OCI-LY1 (cell line): Measurements from ENCODE around the gene TRAPPC12.

Experiments used
- H2AFZ ChIP-seq: fragments of 200-600 bp; sonication (generic), shearing (Covaris generic); 2 replicates; pipeline ENCODE4 v1.6.0; 2014; ENCODE audit warnings: antibody characterized with exemption, mild to moderate bottlenecking, low read length
- H3F3A ChIP-seq: fragments of 200-600 bp; sonication (generic), shearing (Covaris generic); 2 replicates; pipeline ENCODE4 v1.6.0; 2014; ENCODE audit warnings: mild to moderate bottlenecking, antibody characterized with exemption, low read length, moderate library complexity; ENCODE audit not compliant: insufficient read depth
- H3K27ac ChIP-seq: fragments of 200-600 bp; sonication (generic); 2 replicates; pipeline ENCODE4 v1.5.1; 2014; ENCODE audit warnings: low read length, mixed run types, mild to moderate bottlenecking, low read depth; ENCODE audit not compliant: poor library complexity, severe bottlenecking
- H3K27me3 ChIP-seq: fragments of 200-600 bp; sonication (generic); 2 replicates; pipeline ENCODE4 v1.6.0; 2014; ENCODE audit warnings: antibody characterized with exemption, mild to moderate bottlenecking, low read length, moderate library complexity; ENCODE audit not compliant: insufficient read depth
- H3K36me3 ChIP-seq: fragments of 200-600 bp; sonication (generic); 2 replicates; pipeline ENCODE4 v1.6.1; 2014; ENCODE audit warnings: mild to moderate bottlenecking, antibody characterized with exemption, low read length, moderate library complexity, mixed read lengths; ENCODE audit not compliant: insufficient read depth
- H3K4me1 ChIP-seq: fragments of 200-600 bp; sonication (generic); 2 replicates; pipeline ENCODE4 v1.5.1; 2014; ENCODE audit warnings: mild to moderate bottlenecking, low read length, moderate library complexity; ENCODE audit not compliant: insufficient read depth, severe bottlenecking
- H3K4me2 ChIP-seq: fragments of 200-600 bp; sonication (generic), shearing (Covaris generic); 2 replicates; pipeline ENCODE4 v1.6.1; 2014; ENCODE audit warnings: low read length
- H3K4me3 ChIP-seq: fragments of 200-600 bp; sonication (generic); 2 replicates; pipeline ENCODE4 v1.5.1; 2014; ENCODE audit warnings: low read length, low read depth, mild to moderate bottlenecking, mixed read lengths; ENCODE audit not compliant: poor library complexity, severe bottlenecking
- H3K79me2 ChIP-seq: fragments of 200-600 bp; shearing (Covaris generic); 2 replicates; pipeline ENCODE4 v1.6.1; 2016; ENCODE audit warnings: mixed run types, low read length, mixed read lengths; ENCODE audit not compliant: insufficient read depth
- H3K9ac ChIP-seq: fragments of 200-600 bp; sonication (generic), shearing (Covaris generic); 2 replicates; pipeline ENCODE4 v1.6.1; 2014; ENCODE audit warnings: mild to moderate bottlenecking, low read length, mixed read lengths
- H3K9me2 ChIP-seq: fragments of 200-600 bp; sonication (generic), shearing (Covaris generic); 2 replicates; pipeline ENCODE4 v1.6.1; 2014; ENCODE audit warnings: low read depth, mild to moderate bottlenecking, low read length, mixed read lengths
- H3K9me3 ChIP-seq: fragments of 200-600 bp; shearing (Covaris generic); 2 replicates; pipeline ENCODE4 v1.6.1; 2014; ENCODE audit warnings: low read length, mixed read lengths
- H4K20me1 ChIP-seq: fragments of 200-600 bp; sonication (generic), shearing (Covaris generic); 2 replicates; pipeline ENCODE4 v1.6.0; 2016; ENCODE audit warnings: mild to moderate bottlenecking, low read length; ENCODE audit not compliant: insufficient read depth
- CTCF ChIP-seq: fragments of 200-600 bp; sonication (generic), shearing (Covaris generic); IDR thresholded peaks from 2 replicates; pipeline ENCODE4 v1.5.1; 2017; ENCODE audit warnings: mild to moderate bottlenecking, antibody characterized with exemption, low read length, moderate library complexity, mixed read lengths
- EZH2 ChIP-seq: fragments of 200-600 bp; sonication (generic), shearing (Covaris generic); IDR thresholded peaks from 2 replicates; pipeline ENCODE4 v1.8.0; 2017; ENCODE audit warnings: borderline replicate concordance, mixed run types, mild to moderate bottlenecking, antibody characterized with exemption, low read length, moderate library complexity, mixed read lengths

The TRAPPC12 gene

GRCh38 chr2:3432693-3433338 is 53.3 kb downstream of the TRAPPC12 start:
- Histone ChIP-seq H2AFZ (no peak overlapping the region), H3F3A (no peaks in the 10 kb centered on the region), H3K36me3 (peaks cover 32% of the 10 kb centered on the region; the same call in 1 of the 2 replicates), H3K4me2 (peak overlapping the region; percentile 27; the same call in 1 of the 2 replicates), H3K9ac (peak overlapping the region; percentile 28; the same call in 1 of the 2 replicates), H3K9me2 (no peaks in the 10 kb centered on the region), H3K9me3 (no peaks in the 10 kb centered on the region), H3K4me1 (peaks cover 18% of the 10 kb centered on the region), H4K20me1 (no peaks in the 10 kb centered on the region), H3K27me3 (no peaks in the 10 kb centered on the region), H3K27ac (peak overlapping the region; percentile 65), H3K79me2 (no peaks in the 10 kb centered on the region), H3K4me3 (no peak overlapping the region)
- TF ChIP-seq CTCF (no peak), EZH2 (no peak)

- Histone ChIP-seq H3K4me3 (no peak overlapping the region), H3K9me3 (no peaks in the 10 kb centered on the region), H3K9ac (peak overlapping the region; percentile 28; the same call in 1 of the 2 replicates), H3K27ac (peak overlapping the region; percentile 65), H3K79me2 (no peaks in the 10 kb centered on the region), H3F3A (no peaks in the 10 kb centered on the region), H4K20me1 (no peaks in the 10 kb centered on the region), H3K4me1 (peaks cover 18% of the 10 kb centered on the region), H3K9me2 (no peaks in the 10 kb centered on the region), H2AFZ (no peak overlapping the region), H3K27me3 (no peaks in the 10 kb centered on the region), H3K36me3 (peaks cover 32% of the 10 kb centered on the region; the same call in 1 of the 2 replicates), H3K4me2 (peak overlapping the region; percentile 27; the same call in 1 of the 2 replicates)
- TF ChIP-seq CTCF (no peak), EZH2 (no peak)
Measured at GRCh38 chr2:3433339-3433699, 53.8 kb downstream of the TRAPPC12 start.

GRCh38 chr2:3433776-3434400 is 54.4 kb downstream of the TRAPPC12 start:
- Histone ChIP-seq H3K9me2 (no peaks in the 10 kb centered on the region), H3K9me3 (no peaks in the 10 kb centered on the region), H3K4me2 (no peak overlapping the region; the same call in 1 of the 2 replicates), H3K9ac (no peak overlapping the region; the same call in 1 of the 2 replicates), H3K4me1 (peaks cover 18% of the 10 kb centered on the region), H3K27me3 (no peaks in the 10 kb centered on the region), H3K4me3 (no peak overlapping the region), H3K36me3 (peaks cover 28% of the 10 kb centered on the region; the same call in 1 of the 2 replicates), H2AFZ (no peak overlapping the region), H3F3A (no peaks in the 10 kb centered on the region), H3K27ac (peak overlapping the region; percentile 65), H4K20me1 (no peaks in the 10 kb centered on the region), H3K79me2 (no peaks in the 10 kb centered on the region)
- TF ChIP-seq CTCF, result no peak
